ENCODE data around the gene C4orf50.

The C4orf50 gene

GRCh38 chr4:5982156-5982973 is 35.9 kb downstream of the C4orf50 start:
- Histone ChIP-seq H3K36me3 (ENCODE audit: low read length) (no peaks in the 10 kb centered on the region), H3F3A (ENCODE audit: insufficient read depth) (no peaks in the 10 kb centered on the region), H3K9ac (ENCODE audit: low read length) (no peak overlapping the region), H4K20me1 (ENCODE audit: low read depth, low read length) (no peaks in the 10 kb centered on the region), H3K9me2 (replicated peaks; ENCODE audit: insufficient read depth, low read length) (no peaks in the 10 kb centered on the region), H3K79me2 (ENCODE audit: insufficient read depth, low read length) (no peaks in the 10 kb centered on the region), H2AFZ (ENCODE audit: low read depth, low read length, severe bottlenecking) (no peak overlapping the region), H3K9me3 (ENCODE audit: insufficient read depth, low read length) (no peaks in the 10 kb centered on the region), H3K27me3 (ENCODE audit: low read length) (no peaks in the 10 kb centered on the region), H3K27ac (ENCODE audit: low read depth, low read length) (no peak overlapping the region), H3K4me3 (ENCODE audit: insufficient read depth, low read length, poor library complexity, severe bottlenecking) (no peak overlapping the region), H3K4me2 (ENCODE audit: low read depth, low read length, poor library complexity, severe bottlenecking) (no peak overlapping the region)
- TF ChIP-seq EZH2phosphoT487 (conservative IDR thresholded peaks at IDR 0.05; ENCODE audit: low read length) (no peak), CTCF (IDR thresholded peaks at IDR 0.05; ENCODE audit: insufficient read depth, low read length, poor library complexity, severe bottlenecking) (no peak)

- H2AFZ ChIP-seq (ENCODE audit: low read depth, low read length, severe bottlenecking) = no peak overlapping the region
Observed at GRCh38 chr4:5980436-5981155, 37.6 kb downstream of the C4orf50 start.

GRCh38 chr4:5979981-5980380 is 38.2 kb downstream of the C4orf50 start:
- no peaks in the 10 kb centered on the region for H3K9me2 ChIP-seq (replicated peaks; ENCODE audit: insufficient read depth, low read length)
- H3K9ac ChIP-seq (ENCODE audit: low read length) = no peak overlapping the region
- H3K79me2 ChIP-seq (ENCODE audit: insufficient read depth, low read length) = no peaks in the 10 kb centered on the region
- H3K27ac ChIP-seq (ENCODE audit: low read depth, low read length) = no peak overlapping the region
- H2AFZ ChIP-seq (ENCODE audit: low read depth, low read length, severe bottlenecking) = no peak overlapping the region
- no peak overlapping the region for H3K4me3 ChIP-seq (ENCODE audit: insufficient read depth, low read length, poor library complexity, severe bottlenecking)
- no peak overlapping the region for H3K4me2 ChIP-seq (ENCODE audit: low read depth, low read length, poor library complexity, severe bottlenecking)
- no peaks in the 10 kb centered on the region for H3F3A ChIP-seq (ENCODE audit: insufficient read depth)
- H4K20me1 ChIP-seq (ENCODE audit: low read depth, low read length) = no peaks in the 10 kb centered on the region
- H3K9me3 ChIP-seq (ENCODE audit: insufficient read depth, low read length) = no peaks in the 10 kb centered on the region
- no peaks in the 10 kb centered on the region for H3K36me3 ChIP-seq (ENCODE audit: low read length)
- TF ChIP-seq EZH2phosphoT487 (conservative IDR thresholded peaks at IDR 0.05; ENCODE audit: low read length) (no peak), CTCF (IDR thresholded peaks at IDR 0.05; ENCODE audit: insufficient read depth, low read length, poor library complexity, severe bottlenecking) (no peak)
- no peaks in the 10 kb centered on the region for H3K27me3 ChIP-seq (ENCODE audit: low read length)

More at GRCh38 chr4:5980436-5981155, 37.6 kb downstream of the C4orf50 start:
- H3K9me3 ChIP-seq (ENCODE audit: insufficient read depth, low read length) = no peaks in the 10 kb centered on the region
- H3K27ac ChIP-seq (ENCODE audit: low read depth, low read length) = no peak overlapping the region
- no peak overlapping the region for H3K9ac ChIP-seq (ENCODE audit: low read length)
- H3K4me3 ChIP-seq (ENCODE audit: insufficient read depth, low read length, poor library complexity, severe bottlenecking) = no peak overlapping the region
- H3K4me2 ChIP-seq (ENCODE audit: low read depth, low read length, poor library complexity, severe bottlenecking) = no peak overlapping the region
- no peaks in the 10 kb centered on the region for H3K79me2 ChIP-seq (ENCODE audit: insufficient read depth, low read length)
- no peak for TF ChIP-seq EZH2phosphoT487 (conservative IDR thresholded peaks at IDR 0.05; ENCODE audit: low read length)
- TF ChIP-seq CTCF (IDR thresholded peaks at IDR 0.05; ENCODE audit: insufficient read depth, low read length, poor library complexity, severe bottlenecking) = no peak
- H4K20me1 ChIP-seq (ENCODE audit: low read depth, low read length) = no peaks in the 10 kb centered on the region
- no peaks in the 10 kb centered on the region for H3K27me3 ChIP-seq (ENCODE audit: low read length)
- no peaks in the 10 kb centered on the region for H3K36me3 ChIP-seq (ENCODE audit: low read length)
- no peaks in the 10 kb centered on the region for H3F3A ChIP-seq (ENCODE audit: insufficient read depth)
- H3K9me2 ChIP-seq (replicated peaks; ENCODE audit: insufficient read depth, low read length) = no peaks in the 10 kb centered on the region

All from SU-DHL-6 (cell line).